ENCODE results near the gene VTCN1. TPM values are rescaled to one million over a fixed set of nuclear protein-coding genes. Genes with fewer than 3 reads are reported as not detected.
"Not testable (repeated sequence)": the region's sequence is repeated elsewhere in the genome, so short reads cannot be mapped to it uniquely, and the experiment has no call there.

VTCN1 gene
- total RNA-seq, 3 donors from 2014 or later: not detected

- Histone ChIP-seq H3K4me3 (no peak overlapping the region), H3K9me3 (no peaks in the 10 kb centered on the region), H3K4me1 (ENCODE audit: low read depth) (no peaks in the 10 kb centered on the region), H3K36me3 (ENCODE audit: low read depth) (no peaks in the 10 kb centered on the region)
- DNase-seq (no peak), ATAC-seq (no peak)
- TF ChIP-seq, protein P1, sequence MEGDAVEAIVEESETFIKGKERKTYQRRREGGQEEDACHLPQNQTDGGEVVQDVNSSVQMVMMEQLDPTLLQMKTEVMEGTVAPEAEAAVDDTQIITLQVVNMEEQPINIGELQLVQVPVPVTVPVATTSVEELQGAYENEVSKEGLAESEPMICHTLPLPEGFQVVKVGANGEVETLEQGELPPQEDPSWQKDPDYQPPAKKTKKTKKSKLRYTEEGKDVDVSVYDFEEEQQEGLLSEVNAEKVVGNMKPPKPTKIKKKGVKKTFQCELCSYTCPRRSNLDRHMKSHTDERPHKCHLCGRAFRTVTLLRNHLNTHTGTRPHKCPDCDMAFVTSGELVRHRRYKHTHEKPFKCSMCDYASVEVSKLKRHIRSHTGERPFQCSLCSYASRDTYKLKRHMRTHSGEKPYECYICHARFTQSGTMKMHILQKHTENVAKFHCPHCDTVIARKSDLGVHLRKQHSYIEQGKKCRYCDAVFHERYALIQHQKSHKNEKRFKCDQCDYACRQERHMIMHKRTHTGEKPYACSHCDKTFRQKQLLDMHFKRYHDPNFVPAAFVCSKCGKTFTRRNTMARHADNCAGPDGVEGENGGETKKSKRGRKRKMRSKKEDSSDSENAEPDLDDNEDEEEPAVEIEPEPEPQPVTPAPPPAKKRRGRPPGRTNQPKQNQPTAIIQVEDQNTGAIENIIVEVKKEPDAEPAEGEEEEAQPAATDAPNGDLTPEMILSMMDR (IDR thresholded peaks at IDR 0.05): no peak
- intact Hi-C loops (cut with DNase I, micrococcal nuclease): no loop called here
These were observed 98.5 kb downstream of the VTCN1 start for GRCh38 chr1:117112047-117112717.

DNA sequence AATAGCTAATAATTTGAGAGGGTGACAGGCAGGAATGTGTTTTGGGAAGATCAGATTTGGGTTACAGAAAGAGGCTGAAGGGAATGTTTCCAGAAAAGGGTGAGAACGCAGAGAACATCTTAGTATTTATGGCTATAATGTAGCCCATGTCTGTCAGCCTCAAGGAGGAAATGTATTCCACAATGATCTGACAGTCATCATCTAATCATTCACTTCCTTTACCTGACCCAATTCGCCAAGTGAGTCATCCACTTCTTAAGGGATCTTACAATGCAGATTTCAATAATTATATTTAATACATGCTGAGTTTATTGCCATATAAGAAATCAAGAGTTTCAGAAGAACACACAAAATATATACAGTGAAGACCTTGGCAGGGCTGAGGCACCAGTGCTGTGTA lies 100.0 kb downstream of the VTCN1 start:
- DNase-seq: no peak
- intact Hi-C loops (cut with DNase I, micrococcal nuclease): no loop called here
- H3K4me3 ChIP-seq: no peak overlapping the region
- H3K4me1 ChIP-seq (ENCODE audit: low read depth): no peaks in the 10 kb centered on the region
- no peaks in the 10 kb centered on the region for H3K36me3 ChIP-seq (ENCODE audit: low read depth)
- ATAC-seq: no peak
- H3K9me3 ChIP-seq: no peaks in the 10 kb centered on the region
- TF ChIP-seq, protein P1 (IDR thresholded peaks at IDR 0.05): no peak

DNA sequence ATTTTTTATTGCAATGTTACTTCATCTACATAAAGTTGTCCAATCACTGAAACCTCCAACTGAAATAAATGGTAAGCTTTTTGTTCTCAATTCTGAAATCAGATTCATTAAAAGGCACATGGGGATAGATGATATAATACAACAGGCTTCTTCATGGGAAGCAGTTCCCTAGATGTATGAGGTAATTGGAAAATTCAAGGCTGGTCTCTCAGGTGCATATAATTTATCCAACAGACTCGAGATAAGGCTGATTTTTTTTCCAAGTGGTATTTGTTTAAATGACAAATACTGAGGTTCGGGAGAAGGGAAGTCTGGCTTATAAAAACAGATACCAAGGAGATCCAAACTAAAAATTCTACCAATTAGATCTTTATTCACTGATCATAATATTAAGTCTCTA lies 103.4 kb downstream of the VTCN1 start:
- H3K4me1 ChIP-seq (ENCODE audit: low read depth): no peaks in the 10 kb centered on the region
- intact Hi-C loops (cut with DNase I, micrococcal nuclease): no loop called here
- H3K4me3 ChIP-seq: no peak overlapping the region
- no peak for DNase-seq
- H3K9me3 ChIP-seq: no peaks in the 10 kb centered on the region
- TF ChIP-seq, protein P1 (IDR thresholded peaks at IDR 0.05): no peak
- ATAC-seq: no peak
- no peaks in the 10 kb centered on the region for H3K36me3 ChIP-seq (ENCODE audit: low read depth)

GRCh38 chr1:117106478-117106877 lies 104.2 kb downstream of the VTCN1 start:
- H3K36me3 ChIP-seq (ENCODE audit: low read depth): no peaks in the 10 kb centered on the region
- TF ChIP-seq, protein P1 (IDR thresholded peaks at IDR 0.05): no peak
- DNase-seq (no peak), ATAC-seq (no peak)
- H3K9me3 ChIP-seq: no peaks in the 10 kb centered on the region
- intact Hi-C loops (cut with DNase I, micrococcal nuclease): no loop called here
- H3K4me1 ChIP-seq (ENCODE audit: low read depth): no peaks in the 10 kb centered on the region
- no peak overlapping the region for H3K4me3 ChIP-seq

- DNase-seq: no peak
- no peaks in the 10 kb centered on the region for H3K9me3 ChIP-seq
- no peak for ATAC-seq
- TF ChIP-seq, protein P1 (IDR thresholded peaks at IDR 0.05): no peak
- intact Hi-C loops (cut with DNase I, micrococcal nuclease): no loop called here
- H3K36me3 ChIP-seq (ENCODE audit: low read depth): no peaks in the 10 kb centered on the region
- H3K4me1 ChIP-seq (ENCODE audit: low read depth): no peaks in the 10 kb centered on the region
- no peak overlapping the region for H3K4me3 ChIP-seq
These were observed 105.0 kb downstream of the VTCN1 start for GRCh38 chr1:117105722-117106121.

DNA sequence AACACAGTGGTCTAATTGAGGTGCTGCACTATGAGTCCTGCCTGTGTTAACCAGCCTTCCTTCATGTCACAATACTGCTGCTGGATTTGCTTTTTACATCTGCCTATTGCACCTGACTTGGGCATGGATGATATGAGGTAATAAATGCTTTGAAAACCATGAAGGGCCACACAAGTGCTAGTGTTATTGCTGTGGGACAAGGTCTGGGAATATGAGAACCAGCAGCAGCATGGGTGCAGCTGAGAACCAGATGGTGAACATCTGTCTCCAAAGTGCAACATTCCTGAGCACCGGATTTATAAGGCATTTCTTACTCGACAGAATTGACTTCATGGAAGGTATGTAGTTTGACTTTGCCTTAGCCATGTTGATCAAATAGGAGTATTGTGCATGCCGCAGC lies 105.7 kb downstream of the VTCN1 start:
- TF ChIP-seq, protein P1 (IDR thresholded peaks at IDR 0.05): no peak
- Histone ChIP-seq H3K9me3 (no peaks in the 10 kb centered on the region), H3K36me3 (ENCODE audit: low read depth) (no peaks in the 10 kb centered on the region), H3K4me3 (no peak overlapping the region), H3K4me1 (ENCODE audit: low read depth) (no peaks in the 10 kb centered on the region)
- intact Hi-C loops (cut with DNase I, micrococcal nuclease): no loop called here
- ATAC-seq (no peak), DNase-seq (no peak)

DNA sequence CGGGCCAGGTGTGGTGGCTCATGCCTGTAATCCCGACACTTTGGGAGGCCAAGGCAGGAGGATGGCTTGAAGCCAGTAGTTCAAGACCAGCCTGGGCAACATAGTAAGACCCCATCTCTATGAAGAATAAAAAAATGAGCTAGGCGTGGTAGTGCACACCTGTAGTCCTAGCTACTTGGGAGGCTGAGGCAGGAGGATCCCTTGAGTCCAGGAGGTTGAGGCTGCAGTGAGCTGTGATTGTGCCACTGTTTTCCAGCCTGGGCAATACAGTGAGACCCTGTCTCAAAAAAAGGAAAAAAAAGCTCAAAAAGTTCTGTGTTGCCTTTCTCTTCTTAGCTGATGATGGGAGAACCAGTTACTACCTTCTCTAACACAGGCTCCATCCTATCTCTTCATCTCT lies 108.9 kb downstream of the VTCN1 start:
- DNase-seq; ATAC-seq; H3K36me3 ChIP-seq (ENCODE audit: low read depth); intact Hi-C loops (cut with DNase I, micrococcal nuclease); H3K4me1 ChIP-seq (ENCODE audit: low read depth); H3K4me3 ChIP-seq; H3K9me3 ChIP-seq: not testable (repeated sequence)
